K562 (cell line): ENCODE measurements around the gene ZNF479. TPM values are rescaled to one million over a fixed set of nuclear protein-coding genes. Genes with fewer than 3 reads are reported as not detected.

Experiments
- ATAC-seq: fragments of 200-7000 bp; cut with Tn5 transposase; 3 replicates; pipeline ENCODE4 v1.9.1; 2020; ENCODE audit warnings: moderate library complexity
- BruUV-seq: library from RNA; stranded (reverse); fragments of 400-500 nt; replicated peaks from 2 replicates; lab custom pipeline; 2021; lab: Mats Ljungman, UMichigan
- CTCF ChIA-PET: fragments of 300-600 bp; formaldehyde crosslinking; extraction: SDS; loops from one replicate; lab custom pipeline; 2021; ENCODE audit warnings: low intra/inter-chr PET ratio; lab: Yijun Ruan, JAX
- POLR2A ChIA-PET: fragments of 300-600, 350-650 bp; sonication (Branson Sonifier 250); formaldehyde crosslinking; extraction: SDS; loops from one replicate; lab custom pipeline; 2021; ENCODE audit warnings: antibody characterized with exemption, inconsistent platforms; lab: Yijun Ruan, JAX
- DNase-seq, 4 experiments: peaks; one replicate each; pipeline versions ENCODE4 v3.0.0 to v3.0.0-alpha.2; 2011 to 2018; ENCODE audit warnings: low spot score in 3 of 4, mixed read lengths in 3 of 4; ENCODE audit errors: extremely low read depth in 1 of 4
- FAIRE-seq: peaks from 2 replicates; lab custom pipeline; 2011; peaks lifted over from hg19 to GRCh38; lab: Jason Lieb, UNC
- H2AFZ ChIP-seq: 2 replicates; pipeline ENCODE4 v1.6.0; 2011; ENCODE audit warnings: low read depth, low read length, control low read depth, inconsistent platforms
- H3K27ac ChIP-seq: fragments of 200-600 bp; 3 replicates; pipeline ENCODE4 v1.8.0; 2011; ENCODE audit warnings: low read depth, mild to moderate bottlenecking, control low read depth, inconsistent platforms, low read length, moderate library complexity, mixed read lengths; ENCODE audit errors: extremely low read depth
- H3K27me3 ChIP-seq, 2 experiments: fragments of 300-600 bp in 1 of 2; 2 replicates in 1 of 2; 3 replicates in 1 of 2; pipeline versions ENCODE4 v1.6.0 to v1.8.0; 2011; ENCODE audit warnings: inconsistent platforms in 2 of 2, low read length in 2 of 2, mild to moderate bottlenecking in 1 of 2, mixed read lengths in 1 of 2, moderate library complexity in 1 of 2; ENCODE audit not compliant: control insufficient read depth in 2 of 2, insufficient read depth in 2 of 2
- H3K36me3 ChIP-seq: fragments of 300-600 bp; 3 replicates; pipeline ENCODE4 v1.8.0; 2011; ENCODE audit warnings: mild to moderate bottlenecking, low read length, inconsistent platforms; ENCODE audit not compliant: control insufficient read depth, insufficient read depth
- H3K4me1 ChIP-seq, 2 experiments: fragments of 200-600 bp in 1 of 2; replicated peaks in 1 of 2; 2 replicates in 1 of 2; 3 replicates in 1 of 2; pipeline versions ENCODE4 v1.5.1 to v1.8.0; 2011; ENCODE audit warnings: inconsistent platforms in 2 of 2, low read length in 2 of 2, mild to moderate bottlenecking in 1 of 2, mixed read lengths in 1 of 2, moderate library complexity in 1 of 2; ENCODE audit not compliant: control insufficient read depth in 2 of 2, insufficient read depth in 2 of 2
- H3K4me2 ChIP-seq: 2 replicates; pipeline ENCODE4 v1.6.1; 2011; ENCODE audit warnings: low read length, control low read depth, inconsistent platforms, mixed read lengths; ENCODE audit not compliant: insufficient read depth
- H3K4me3 ChIP-seq: fragments of 200-600 bp; sonication (generic), shearing (Covaris generic); 2 replicates; pipeline ENCODE4 v1.5.1; 2016; ENCODE audit warnings: control low read depth, inconsistent platforms
- H3K79me2 ChIP-seq: fragments of 200-600 bp; 3 replicates; pipeline ENCODE4 v1.8.0; 2011; ENCODE audit warnings: low read length, inconsistent platforms; ENCODE audit not compliant: control insufficient read depth, insufficient read depth
- H3K9ac ChIP-seq, 2 experiments: 2 replicates each; pipeline versions ENCODE4 v1.6.0 to v1.6.1; 2011; ENCODE audit warnings: low read depth in 2 of 2, low read length in 2 of 2, control low read depth in 1 of 2, inconsistent platforms in 1 of 2, mild to moderate bottlenecking in 1 of 2, mixed read lengths in 1 of 2; ENCODE audit not compliant: insufficient read depth in 1 of 2
- H3K9me1 ChIP-seq: one replicate; pipeline ENCODE4 v1.6.0; 2011; ENCODE audit warnings: inconsistent platforms, mild to moderate bottlenecking, low read length, moderate library complexity; ENCODE audit not compliant: control insufficient read depth, insufficient read depth
- H3K9me3 ChIP-seq: replicated peaks from 2 replicates; pipeline ENCODE4 v1.5.1; 2011; ENCODE audit warnings: low read depth, low read length, inconsistent platforms; ENCODE audit not compliant: control insufficient read depth, insufficient read depth
- H4K20me1 ChIP-seq: replicated peaks from 2 replicates; pipeline ENCODE4 v1.6.1; 2011; ENCODE audit warnings: low read length, inconsistent platforms, mixed read lengths; ENCODE audit not compliant: control insufficient read depth, insufficient read depth
- CC2D1A ChIP-seq: fragments of 450-650 bp; IDR thresholded peaks from 2 replicates; pipeline ENCODE4 v1.6.1; 2017; ENCODE audit warnings: mild to moderate bottlenecking
- CTCF ChIP-seq, 3 experiments: IDR thresholded peaks in 2 of 3; conservative IDR thresholded peaks in 1 of 3; 2 replicates each; pipeline ENCODE4 v1.5.1; 2011 to 2012; ENCODE audit warnings: low read length in 3 of 3, mild to moderate bottlenecking in 3 of 3, control low read depth in 2 of 3, improper control_type of control experiment in 1 of 3, inconsistent platforms in 1 of 3, low read depth in 1 of 3, mixed read lengths in 1 of 3, moderate library complexity in 1 of 3; ENCODE audit not compliant: insufficient read depth in 2 of 3
- ELF2 ChIP-seq: fragments of 250-450 bp; sonication (Bioruptor Pico); IDR thresholded peaks from 2 replicates; pipeline ENCODE4 v1.5.0; 2021; ENCODE audit warnings: mild to moderate bottlenecking
- HCFC1 ChIP-seq: IDR thresholded peaks from 2 replicates; pipeline ENCODE4 v1.6.1; 2012; ENCODE audit warnings: low read depth, low read length, improper control_type of control experiment
- HMBOX1 ChIP-seq: sonication (generic); IDR thresholded peaks from 2 replicates; pipeline ENCODE4 v1.6.1; 2016
- HNRNPUL1 ChIP-seq: fragments of 200-400 bp; formaldehyde crosslinking; IDR thresholded peaks from 2 replicates; pipeline ENCODE4 v1.6.1; 2017; ENCODE audit warnings: low read length
- KAT8 ChIP-seq: fragments of 450-650 bp; IDR thresholded peaks from 2 replicates; pipeline ENCODE4 v1.6.1; 2016; ENCODE audit warnings: low read depth, mild to moderate bottlenecking
- MAFK ChIP-seq: IDR thresholded peaks from 2 replicates; pipeline ENCODE4 v1.6.1; 2011; ENCODE audit warnings: low read length, improper control_type of control experiment
- NFE2L1 ChIP-seq: fragments of 450-650 bp; IDR thresholded peaks from 2 replicates; pipeline ENCODE4 v1.6.1; 2016; ENCODE audit warnings: missing genetic modification characterization, low read depth, mild to moderate bottlenecking, missing compliant biosample characterization, moderate library complexity, borderline replicate concordance
- SMAD4 ChIP-seq: fragments of 250-450 bp; sonication (Bioruptor Pico); conservative IDR thresholded peaks from 2 replicates; pipeline ENCODE4 v1.8.0; 2021; ENCODE audit warnings: inconsistent platforms, mild to moderate bottlenecking, moderate library complexity
- SREBF1 ChIP-seq: fragments of 150-350 bp; IDR thresholded peaks from 2 replicates; pipeline ENCODE4 v1.6.1; 2014; ENCODE audit warnings: antibody characterized with exemption, low read depth, low read length, borderline replicate concordance
- ZBTB1 ChIP-seq: sonication (generic); formaldehyde crosslinking; IDR thresholded peaks from 2 replicates; pipeline ENCODE4 v1.8.1; 2023; ENCODE audit warnings: missing genetic modification reagents, low read depth, mild to moderate bottlenecking, borderline replicate concordance
- WGBS: fragments of 100-300 bp; shearing (Covaris generic); methylation state at CpG from one replicate; pipeline ENCODE4 v1.1.6; 2016; ENCODE audit warnings: low coverage, mixed read lengths; ENCODE audit not compliant: insufficient coverage; ENCODE audit errors: missing lambda C conversion rate; 5-methylcytosine and 5-hydroxymethylcytosine counted together
- in situ Hi-C: fragments of 300-500 bp; cut with MboI; formaldehyde crosslinking; loops from 4 replicates; pipeline ENCODE4 v1.15.0; 2018; ENCODE audit warnings: inconsistent platforms, mixed read lengths
- intact Hi-C: fragments of 100-400 bp; cut with micrococcal nuclease; formaldehyde crosslinking; loops from 2 replicates; pipeline ENCODE4 v1.14.2; 2022
- polyA plus RNA-seq, 8 experiments: library from polyadenylated mRNA; depleted of rRNA in 4 of 8; stranded (reverse) in 5 of 8; unstranded in 3 of 8; fragments of >200 nt; fragmentation: Nextera tagmentation in 2 of 8; fragmentation: Illumina TruSeq in 1 of 8; extraction: Ambion mirVana in 2 of 8; extraction: Trizol in 1 of 8; gene quantifications; 2 replicates each; pipeline versions ENCODE4 v1.2.1 to v1.2.3, GENCODE V29; 2011 to 2014; ENCODE audit warnings: inconsistent platforms in 1 of 8, missing spikeins in 1 of 8
- total RNA-seq, 7 experiments: library from RNA; depleted of rRNA in 6 of 7; stranded (reverse); fragments of >200 nt in 6 of 7; fragmentation: Illumina TruSeq in 2 of 7; extraction: Trizol in 2 of 7; gene quantifications; 2 replicates each; pipeline versions ENCODE4 v1.2.1 to v1.2.3, GENCODE V29; 2011 to 2021; ENCODE audit warnings: low replicate concordance in 1 of 7
- TF ChIP-seq, protein P1 (sequence below): fragments of 450-650 bp; IDR thresholded peaks from 2 replicates; pipeline ENCODE4 v1.6.1; 2016; ENCODE audit warnings: mild to moderate bottlenecking
- TF ChIP-seq, protein P2 (sequence below): fragments of 250-450 bp; sonication (Bioruptor Pico); IDR thresholded peaks from 2 replicates; pipeline ENCODE4 v1.4.0; 2020; ENCODE audit warnings: mild to moderate bottlenecking, moderate library complexity
- TF ChIP-seq, protein P3 (sequence below): IDR thresholded peaks from 3 replicates; pipeline ENCODE4 v1.6.1; 2011; ENCODE audit warnings: borderline replicate concordance, mild to moderate bottlenecking; ENCODE audit not compliant: insufficient read length, insufficient read depth

Gene ZNF479
- total and polyA plus RNA-seq, 9 of the 15 experiments (the other 6 are each of a cell fraction or from before 2014, with no cell fraction given) = not detected

DNA sequence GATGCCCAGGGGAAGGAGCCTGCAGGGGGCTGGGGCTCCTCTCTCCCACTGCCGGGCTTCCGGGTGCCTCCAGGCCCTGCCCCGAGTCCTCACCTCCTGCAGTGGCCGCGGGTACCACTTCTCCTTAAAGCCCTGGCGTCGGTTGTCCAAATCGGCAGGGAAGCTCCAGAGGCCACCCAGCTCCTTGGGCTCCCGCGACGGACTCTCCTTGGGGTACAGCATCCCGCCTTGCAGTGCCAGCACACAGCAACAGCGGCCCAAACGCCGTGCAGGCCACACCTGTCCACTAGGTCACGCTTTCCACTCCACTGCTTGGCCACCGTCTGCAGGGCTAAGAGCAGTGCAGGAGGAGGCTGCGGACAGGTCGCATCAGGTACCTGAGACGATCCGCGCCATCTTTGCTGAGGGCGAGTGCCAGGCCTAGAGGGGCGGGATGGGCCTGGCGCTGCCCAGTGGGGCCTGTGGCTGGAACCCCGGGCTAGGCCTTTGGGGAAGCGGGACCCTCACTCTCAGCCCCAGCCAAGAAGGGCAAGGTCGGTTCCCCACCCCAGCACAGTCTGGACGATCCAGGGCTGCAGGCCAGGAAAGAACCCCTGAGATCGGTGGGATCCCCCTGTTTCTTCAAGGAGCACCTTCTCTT, 47.7 kb upstream of the ZNF479 start:
- in situ Hi-C loops = no loop called here
- WGBS = 2% methylated on average over 24 of the region's 30 CpGs
- FAIRE-seq = no peak
- H2AFZ ChIP-seq = no peak overlapping the region
- CTCF ChIA-PET = no interaction called here
- POLR2A ChIA-PET = no interaction called here
- H3K4me3 ChIP-seq = no peak overlapping the region
- no peak overlapping the region for H3K4me2 ChIP-seq
- H3K9me3 ChIP-seq = no peaks in the 10 kb centered on the region
- DNase-seq = no peak
- H3K36me3 ChIP-seq = no peaks in the 10 kb centered on the region
- H4K20me1 ChIP-seq = no peaks in the 10 kb centered on the region
- H3K4me1 ChIP-seq = no peaks in the 10 kb centered on the region
- H3K9ac ChIP-seq = no peak overlapping the region
- intact Hi-C loops = no loop called here
- no TSS peak for BruUV-seq
- no peaks in the 10 kb centered on the region for H3K27me3 ChIP-seq
- H3K79me2 ChIP-seq = no peaks in the 10 kb centered on the region
- no peaks in the 10 kb centered on the region for H3K9me1 ChIP-seq
- no peak for ATAC-seq
- no peak overlapping the region for H3K27ac ChIP-seq
- TF ChIP-seq KAT8 (no peak), ELF2 (CRISPR knock-in tag) (no peak), HCFC1 (no peak), CC2D1A (no peak), MAFK (no peak), SMAD4 (no peak), ZBTB1 (CRISPR knock-in tag) (no peak), SREBF1 (no peak), CTCF (IDR thresholded peaks at IDR 0.05 in 2 of 3, conservative IDR thresholded peaks at IDR 0.05 in 1 of 3; ENCODE audit: insufficient read depth in 2 of 3, low read depth in 1 of 3, low read length in 3 of 3) (no peak), HNRNPUL1 (no peak), NFE2L1 (tag) (no peak), HMBOX1 (no peak)
- TF ChIP-seq, protein P1, sequence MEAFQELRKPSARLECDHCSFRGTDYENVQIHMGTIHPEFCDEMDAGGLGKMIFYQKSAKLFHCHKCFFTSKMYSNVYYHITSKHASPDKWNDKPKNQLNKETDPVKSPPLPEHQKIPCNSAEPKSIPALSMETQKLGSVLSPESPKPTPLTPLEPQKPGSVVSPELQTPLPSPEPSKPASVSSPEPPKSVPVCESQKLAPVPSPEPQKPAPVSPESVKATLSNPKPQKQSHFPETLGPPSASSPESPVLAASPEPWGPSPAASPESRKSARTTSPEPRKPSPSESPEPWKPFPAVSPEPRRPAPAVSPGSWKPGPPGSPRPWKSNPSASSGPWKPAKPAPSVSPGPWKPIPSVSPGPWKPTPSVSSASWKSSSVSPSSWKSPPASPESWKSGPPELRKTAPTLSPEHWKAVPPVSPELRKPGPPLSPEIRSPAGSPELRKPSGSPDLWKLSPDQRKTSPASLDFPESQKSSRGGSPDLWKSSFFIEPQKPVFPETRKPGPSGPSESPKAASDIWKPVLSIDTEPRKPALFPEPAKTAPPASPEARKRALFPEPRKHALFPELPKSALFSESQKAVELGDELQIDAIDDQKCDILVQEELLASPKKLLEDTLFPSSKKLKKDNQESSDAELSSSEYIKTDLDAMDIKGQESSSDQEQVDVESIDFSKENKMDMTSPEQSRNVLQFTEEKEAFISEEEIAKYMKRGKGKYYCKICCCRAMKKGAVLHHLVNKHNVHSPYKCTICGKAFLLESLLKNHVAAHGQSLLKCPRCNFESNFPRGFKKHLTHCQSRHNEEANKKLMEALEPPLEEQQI = no peak
- TF ChIP-seq, protein P2, sequence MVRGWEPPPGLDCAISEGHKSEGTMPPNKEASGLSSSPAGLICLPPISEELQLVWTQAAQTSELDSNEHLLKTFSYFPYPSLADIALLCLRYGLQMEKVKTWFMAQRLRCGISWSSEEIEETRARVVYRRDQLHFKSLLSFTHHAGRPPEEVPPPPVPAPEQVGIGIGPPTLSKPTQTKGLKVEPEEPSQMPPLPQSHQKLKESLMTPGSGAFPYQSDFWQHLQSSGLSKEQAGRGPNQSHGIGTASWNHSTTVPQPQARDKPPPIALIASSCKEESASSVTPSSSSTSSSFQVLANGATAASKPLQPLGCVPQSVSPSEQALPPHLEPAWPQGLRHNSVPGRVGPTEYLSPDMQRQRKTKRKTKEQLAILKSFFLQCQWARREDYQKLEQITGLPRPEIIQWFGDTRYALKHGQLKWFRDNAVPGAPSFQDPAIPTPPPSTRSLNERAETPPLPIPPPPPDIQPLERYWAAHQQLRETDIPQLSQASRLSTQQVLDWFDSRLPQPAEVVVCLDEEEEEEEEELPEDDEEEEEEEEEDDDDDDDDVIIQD (CRISPR knock-in tag) = no peak
- TF ChIP-seq, protein P3, sequence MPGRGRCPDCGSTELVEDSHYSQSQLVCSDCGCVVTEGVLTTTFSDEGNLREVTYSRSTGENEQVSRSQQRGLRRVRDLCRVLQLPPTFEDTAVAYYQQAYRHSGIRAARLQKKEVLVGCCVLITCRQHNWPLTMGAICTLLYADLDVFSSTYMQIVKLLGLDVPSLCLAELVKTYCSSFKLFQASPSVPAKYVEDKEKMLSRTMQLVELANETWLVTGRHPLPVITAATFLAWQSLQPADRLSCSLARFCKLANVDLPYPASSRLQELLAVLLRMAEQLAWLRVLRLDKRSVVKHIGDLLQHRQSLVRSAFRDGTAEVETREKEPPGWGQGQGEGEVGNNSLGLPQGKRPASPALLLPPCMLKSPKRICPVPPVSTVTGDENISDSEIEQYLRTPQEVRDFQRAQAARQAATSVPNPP = no peak
